ENCODE data around the gene LRRC8D.

LRRC8D gene

DNA sequence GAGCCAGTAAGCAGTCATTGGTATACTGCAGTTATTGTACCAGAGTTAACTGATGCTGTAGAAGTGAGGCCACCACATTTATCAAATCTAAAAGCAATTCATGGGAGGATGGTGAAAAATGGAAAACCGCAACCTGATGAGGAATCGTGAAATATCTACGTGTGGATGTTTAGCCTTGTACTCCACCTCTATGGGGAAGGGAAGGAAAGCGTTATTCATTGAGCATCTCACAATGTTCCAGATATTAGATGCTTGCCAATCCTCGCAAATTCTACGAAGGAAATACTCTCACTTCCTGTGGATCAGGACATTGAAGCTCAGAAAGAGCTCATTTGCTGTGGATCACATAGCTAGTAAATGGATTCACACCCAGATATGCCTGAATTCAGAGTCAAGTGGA, 77.3 kb downstream of the LRRC8D start:
- no peak for DNase-seq

DNA sequence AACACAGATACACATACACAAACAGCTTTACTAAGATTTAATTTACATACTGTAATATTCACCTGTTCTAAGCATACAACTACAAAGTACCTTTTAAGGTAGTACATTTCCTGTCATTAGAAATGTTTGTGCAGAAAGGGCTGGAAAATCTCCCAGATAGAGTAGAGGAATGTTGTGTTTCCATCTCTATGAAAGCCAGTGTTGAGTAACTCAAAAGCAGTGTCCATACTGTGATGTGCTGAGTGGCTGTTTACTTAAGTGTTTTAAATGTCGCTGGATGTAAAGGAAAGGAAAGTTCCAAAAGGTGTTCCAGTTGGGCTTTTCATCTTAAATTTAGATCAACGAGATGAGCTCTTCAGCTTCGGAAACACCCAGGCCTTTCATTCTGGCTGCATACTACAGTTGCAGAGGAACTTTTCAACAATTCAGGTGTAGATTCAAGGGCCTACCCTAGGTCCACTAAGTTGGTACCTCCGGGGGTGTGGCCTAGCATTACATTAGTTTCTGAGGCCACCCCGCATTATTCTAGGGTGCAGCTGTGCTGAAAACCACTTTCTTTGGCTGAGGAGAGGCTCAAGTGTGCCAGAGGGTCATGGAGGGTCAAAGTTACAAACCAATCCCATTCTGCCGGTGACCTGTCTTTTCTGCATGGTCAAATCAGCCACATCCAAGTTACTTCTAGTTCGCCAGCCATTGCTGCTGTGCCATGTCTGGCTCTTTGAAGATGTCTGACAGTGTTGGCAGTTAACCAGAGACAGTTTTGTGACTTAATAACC, 78.1 kb downstream of the LRRC8D start:
- no peak for DNase-seq

DNA sequence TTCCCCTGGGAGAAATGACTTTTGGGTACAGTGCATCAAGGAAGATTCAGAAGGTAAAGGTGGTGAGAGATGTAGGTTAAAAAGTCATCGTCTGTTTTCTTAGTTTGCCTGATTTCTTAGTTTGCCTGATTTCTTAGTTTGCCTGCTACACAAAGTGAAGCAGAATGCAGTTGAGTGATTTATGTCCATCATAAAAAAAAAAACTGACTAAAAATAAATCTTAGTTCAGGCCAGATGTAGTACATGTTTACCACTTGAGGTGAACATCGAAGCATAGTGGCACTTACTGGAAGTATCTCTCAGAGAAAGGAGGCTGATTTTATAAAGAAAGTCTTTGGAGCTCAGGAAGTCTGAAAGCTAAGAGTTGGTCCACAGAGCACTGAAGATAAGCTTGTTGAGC, 79.5 kb downstream of the LRRC8D start:
- DNase-seq = no peak

DNA sequence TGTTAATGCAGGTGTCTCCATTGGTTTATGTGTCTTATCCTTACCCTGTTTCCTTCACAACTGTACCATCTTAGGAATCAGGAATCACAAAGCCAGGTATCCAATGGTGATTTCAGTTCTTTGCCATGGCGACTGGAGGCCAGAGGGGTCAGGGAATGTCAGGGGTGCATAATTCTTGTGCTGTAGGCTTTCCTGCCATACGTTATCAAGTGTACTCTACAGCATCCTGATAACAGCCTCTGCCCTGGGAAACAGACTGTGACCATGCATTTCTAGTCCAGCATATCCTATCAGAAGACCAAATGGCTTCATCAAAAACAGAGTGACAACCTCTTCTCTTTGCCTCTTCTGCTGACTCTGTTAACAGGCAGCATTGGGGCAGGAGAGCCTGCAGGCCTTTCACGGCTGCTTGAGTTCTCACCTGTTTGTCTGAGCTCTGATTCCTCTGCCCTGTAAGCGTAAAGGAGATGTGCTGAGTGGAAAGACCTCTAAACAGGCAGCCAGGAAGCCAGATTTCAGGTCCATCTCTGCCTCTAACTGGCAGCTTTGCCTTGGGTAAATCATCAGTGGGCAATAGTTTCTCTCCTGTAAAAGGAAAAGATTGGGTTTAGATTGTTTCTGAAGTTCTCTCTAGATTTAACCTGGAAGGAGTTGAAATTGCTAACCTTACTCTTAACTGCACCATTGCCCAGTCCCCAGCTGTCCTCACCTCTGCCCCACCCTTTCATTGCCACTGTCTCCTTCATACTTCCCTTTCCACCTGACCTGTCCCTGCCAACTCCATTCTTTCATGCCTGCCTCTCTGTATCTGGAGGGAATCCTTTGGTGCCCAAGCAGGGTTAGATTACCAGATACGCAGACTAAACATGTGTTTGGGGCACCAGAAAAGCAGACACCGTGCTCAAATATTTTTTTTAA, 80.2 kb downstream of the LRRC8D start:
- no peak for DNase-seq

DNA sequence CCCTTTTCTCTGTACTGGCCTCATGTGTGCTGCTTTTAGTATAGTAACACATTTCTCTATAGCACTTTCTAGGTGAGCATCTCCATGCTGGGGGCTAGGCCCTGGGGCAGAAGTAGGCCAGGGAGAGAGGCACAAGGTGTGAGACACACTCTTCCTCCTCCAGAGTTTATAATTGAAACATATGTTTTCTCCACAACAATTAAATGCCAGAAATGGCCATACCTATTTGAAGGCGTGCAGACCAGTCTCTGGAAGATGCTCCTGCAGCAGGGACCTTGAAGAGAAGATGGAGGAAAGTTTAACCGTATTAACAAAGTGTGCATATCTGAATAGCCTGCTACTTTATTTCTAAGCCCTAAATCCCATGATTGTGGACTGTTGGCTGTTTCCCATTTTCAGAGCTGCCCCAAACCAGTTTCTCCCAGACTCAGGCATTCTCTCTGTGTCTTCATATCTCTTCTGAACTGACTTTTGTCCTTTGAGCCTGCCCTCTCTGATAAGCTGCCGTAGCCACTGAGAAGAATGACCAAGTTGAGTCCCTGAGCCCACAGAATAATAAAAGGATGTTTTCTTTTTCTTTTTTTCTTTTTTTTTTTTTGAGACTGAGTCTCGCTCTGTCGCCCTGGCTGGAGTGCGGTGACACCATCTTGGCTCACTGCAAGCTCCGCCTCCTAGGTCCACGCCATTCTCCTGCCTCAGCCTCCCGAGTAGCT, 81.3 kb downstream of the LRRC8D start:
- DNase-seq = no peak

DNA sequence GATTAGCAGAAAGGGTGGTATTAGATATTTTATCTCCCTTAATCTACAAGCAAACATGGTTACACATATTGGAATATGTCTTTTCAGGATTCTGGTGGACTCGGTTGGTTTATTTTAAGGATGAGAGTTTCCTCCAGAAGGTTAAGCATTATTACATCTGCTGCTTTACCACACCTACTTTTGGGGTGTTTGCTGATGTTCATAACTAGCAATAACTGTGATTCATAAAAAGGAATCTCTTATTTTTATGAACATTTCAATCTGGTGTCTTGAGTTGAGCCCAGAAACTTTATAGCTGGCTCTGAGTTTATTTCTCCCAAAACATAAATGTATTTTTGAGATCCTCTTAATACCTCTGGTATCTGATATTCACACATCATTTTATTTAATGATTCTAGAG, 82.7 kb downstream of the LRRC8D start:
- DNase-seq = no peak

DNA sequence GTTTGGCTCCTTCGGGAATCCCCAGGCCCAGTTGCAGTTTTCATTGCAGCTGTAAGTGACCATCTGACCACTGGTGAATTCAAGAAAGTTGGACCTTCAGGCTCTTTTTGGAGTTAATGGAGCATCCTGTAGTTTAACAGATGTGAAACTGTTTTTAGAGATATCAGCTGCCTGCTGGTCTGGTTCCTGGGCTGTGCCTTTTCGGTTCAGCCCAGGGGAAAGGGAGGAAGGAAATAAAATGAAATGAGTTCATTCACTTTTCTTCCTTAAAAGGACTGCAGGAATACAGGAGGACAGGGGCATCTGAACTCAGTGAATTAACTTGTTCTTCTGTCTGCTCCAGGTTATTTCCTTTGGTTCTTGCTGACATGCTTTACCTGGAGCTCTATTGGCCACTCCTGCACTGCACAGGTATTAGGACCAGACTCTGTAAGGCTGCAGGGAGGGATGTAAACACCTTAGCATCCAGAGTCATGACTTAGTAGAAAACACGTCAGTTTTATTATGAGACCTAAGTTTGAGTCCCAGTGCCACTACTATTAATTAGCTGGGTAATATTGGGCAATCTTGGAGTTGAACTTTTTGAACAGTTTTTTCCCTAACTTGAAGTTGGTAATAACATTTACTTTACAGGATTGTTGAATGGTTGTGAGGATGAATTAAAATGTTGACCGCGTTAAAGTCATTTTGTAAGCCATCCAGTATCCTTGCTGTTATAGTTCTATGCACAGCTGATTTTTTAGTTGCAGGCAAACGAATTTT, 83.6 kb downstream of the LRRC8D start:
- no peak for DNase-seq

DNA sequence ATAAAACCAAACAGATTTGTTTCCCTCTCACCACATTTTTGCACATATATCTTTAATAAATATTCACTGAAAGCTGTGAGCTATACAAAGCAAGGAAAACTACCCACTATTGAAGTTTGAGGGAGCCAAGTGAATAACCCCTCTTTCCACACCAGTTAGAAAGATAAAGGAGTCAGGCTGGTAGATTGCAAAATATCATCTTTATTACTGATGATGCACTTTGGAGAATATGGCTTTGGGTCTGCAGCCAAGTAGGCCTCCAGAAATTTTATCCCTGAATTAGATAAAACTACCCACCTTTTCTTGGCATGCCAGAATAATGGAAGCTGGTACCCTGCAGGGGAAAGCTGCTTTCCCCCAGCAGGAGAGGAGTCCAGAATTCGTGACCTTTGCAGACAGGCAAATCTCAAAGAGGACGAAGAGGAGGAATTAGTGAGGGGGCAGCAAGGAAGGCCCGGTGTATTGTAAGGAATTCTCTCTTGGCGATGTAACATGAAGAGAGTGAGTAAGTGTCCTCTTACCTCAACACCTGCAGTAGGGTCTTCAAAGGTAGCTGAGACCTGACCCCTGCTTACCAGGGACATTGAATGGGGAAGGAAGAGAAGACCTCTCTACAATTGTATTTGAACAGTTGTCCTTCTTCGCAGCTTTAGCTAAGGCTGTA, 84.7 kb downstream of the LRRC8D start:
- no peak for DNase-seq

DNA sequence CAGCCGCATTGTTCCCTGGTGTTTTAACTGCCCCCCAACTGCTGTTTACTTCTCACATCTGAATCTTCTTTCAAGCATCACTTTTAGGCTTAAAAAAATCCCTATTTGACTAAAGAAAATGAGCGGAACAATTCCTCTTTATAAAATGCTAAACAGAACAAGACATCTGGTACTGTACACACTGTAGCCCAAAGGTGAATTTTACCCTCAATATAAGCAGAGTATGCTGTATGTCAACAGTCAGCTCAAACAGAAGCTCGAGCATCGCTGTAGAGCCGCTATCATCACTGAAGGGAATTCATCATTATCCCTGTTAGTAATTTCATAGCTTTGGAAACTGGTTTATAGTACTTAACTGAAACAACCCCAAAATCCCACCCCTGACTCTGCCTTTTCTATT, 85.3 kb downstream of the LRRC8D start:
- DNase-seq = no peak

DNA sequence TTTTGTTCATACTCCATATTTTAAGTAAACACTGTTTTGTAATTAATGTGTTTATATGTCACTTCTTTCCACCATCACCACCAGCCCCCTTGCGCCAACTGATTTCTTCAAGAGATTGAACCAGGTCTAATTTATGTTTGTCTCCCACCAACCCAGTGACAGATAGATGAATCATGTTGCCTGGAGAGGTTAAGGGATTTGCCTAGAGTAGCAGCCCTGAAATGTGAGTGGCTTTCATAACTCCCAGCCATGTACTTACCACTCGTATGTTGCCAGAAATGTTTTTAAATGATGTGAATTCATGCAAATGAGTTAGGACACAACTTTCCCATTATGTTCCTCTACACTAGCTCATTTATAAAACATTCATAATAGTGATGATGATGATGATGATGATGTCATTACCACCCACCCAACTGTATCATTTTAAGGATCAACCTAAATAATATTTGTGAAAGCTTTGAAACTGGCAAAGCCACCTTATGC, 86.9 kb downstream of the LRRC8D start:
- DNase-seq = no peak

DNA sequence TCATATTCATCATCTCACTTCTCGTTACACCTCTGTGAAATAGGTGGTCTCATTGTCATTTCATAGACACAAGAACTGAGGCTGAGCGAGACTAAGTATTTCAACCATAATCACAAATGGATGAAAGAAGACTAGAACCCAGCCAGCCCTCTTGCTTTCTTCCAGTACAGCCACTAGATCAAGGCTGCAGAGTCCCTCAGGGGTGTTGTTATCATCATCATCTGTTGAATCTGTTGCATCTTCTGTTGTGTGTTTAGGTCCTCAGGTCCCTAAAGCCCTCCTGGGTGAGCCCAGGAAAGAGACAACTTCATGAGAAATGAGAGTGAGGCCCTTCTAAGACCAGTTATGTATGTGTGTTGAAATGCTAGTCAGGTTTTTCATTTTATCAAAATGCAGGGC, 87.4 kb downstream of the LRRC8D start:
- DNase-seq = no peak

DNA sequence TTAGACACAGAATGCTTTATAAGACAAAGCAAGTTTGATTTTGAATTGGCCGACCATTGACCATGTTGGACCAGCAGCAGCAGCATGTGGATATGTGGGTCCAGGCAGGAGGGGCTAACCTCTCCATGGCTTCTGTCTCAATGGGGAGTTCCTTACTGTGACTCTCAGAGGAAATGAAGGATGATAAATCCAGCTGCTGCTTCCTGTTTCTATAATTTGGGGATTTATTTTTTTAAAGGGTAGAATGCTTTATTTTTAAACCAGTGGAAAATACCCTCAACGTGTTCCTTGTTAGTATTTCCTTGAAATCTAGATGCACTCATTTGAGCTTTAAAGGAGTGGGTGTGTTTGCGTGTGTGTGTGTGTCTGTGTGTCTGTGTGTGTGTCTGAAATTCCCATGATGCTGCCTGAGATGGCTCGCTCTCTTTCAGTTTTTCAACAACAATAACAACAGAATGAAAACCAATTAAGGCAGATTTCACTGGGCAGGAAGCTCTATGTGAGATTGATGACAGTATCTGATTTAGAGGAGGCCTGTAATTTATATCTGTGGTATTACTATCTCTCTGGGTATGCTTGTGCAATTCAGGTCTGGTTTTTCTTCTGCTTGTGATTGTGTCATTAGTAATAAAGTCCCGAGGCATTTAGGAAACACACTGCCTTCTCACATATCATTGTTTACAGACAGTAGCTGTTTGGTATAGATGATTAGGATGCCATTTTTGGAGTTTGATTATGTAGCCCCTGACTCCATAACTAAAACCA, 88.0 kb downstream of the LRRC8D start:
- DNase-seq = no peak

DNA sequence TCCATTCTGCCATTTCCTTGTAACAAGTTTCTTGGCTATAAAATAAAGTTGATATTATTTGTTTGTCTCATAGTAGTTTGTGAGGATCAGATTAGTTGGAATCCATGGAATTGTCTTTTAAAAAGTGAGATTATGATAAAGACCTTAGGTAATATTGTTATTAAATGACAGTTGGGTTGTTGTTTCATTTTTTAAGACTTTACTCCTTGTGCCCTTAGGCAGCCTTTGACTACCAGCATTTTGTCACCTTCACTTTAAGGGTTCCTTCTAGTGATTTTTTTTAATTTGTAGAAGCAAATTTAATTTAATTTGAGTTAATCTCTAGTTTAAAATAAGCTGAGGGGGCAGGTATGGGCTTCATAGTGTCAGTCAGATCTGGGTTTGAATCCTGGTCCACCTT, 89.4 kb downstream of the LRRC8D start:
- no peak for DNase-seq

DNA sequence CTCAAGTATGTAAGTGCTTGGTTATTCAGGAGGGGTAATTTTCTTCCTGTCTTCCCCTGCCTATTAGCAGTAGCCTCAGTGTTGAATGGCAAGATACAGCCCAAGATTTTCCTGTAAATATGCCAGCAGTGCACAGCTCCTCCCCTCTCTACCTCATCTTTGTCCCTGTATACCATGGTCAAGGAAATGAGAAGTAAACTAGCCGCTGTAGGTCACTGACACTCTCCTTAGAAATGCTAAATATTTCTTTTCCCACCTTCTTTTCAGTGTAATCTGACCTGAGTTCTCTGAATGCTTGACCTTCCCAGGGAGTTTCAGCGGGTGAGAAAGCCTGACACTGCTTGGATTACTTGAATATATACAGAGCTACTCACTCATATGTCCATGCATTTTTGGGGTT, 89.9 kb downstream of the LRRC8D start:
- no peak for DNase-seq

DNA sequence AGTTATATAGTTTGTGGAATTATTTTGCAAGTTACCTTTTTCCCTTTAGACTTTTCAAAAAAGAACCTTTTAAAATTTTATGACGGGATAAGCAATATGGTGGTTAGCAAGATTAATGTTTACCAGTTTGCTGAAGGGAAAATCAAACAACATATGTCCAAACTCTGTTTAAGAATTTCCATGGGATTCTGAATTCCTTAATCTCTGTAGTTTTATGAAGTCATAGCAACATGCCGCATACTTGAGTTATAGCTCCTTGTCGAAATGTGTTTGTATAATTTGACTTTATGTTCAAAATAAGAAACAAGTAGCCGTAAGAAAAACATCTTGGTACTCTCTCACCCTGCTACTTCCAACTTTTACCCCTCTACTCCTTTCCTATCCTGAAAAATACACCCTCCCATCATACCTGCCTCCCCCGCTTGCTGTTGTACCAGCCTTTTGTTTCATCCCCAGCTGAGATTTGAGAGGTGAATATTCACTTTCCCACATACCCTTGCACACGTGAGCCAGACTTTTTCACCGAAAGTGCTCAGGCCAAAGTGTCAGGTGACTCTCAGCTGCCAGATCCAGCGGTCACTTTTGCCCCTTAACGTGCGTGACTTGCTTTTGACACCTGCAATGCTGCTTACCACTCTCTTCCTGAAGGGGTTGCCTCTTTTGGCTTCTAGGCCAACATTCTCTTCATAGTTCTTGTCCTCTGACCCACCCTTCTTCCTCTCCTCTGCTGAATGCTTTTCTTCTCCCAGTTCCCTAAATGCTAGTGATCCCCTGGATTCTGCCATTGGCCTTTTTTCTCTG, 90.6 kb downstream of the LRRC8D start:
- DNase-seq = no peak

DNA sequence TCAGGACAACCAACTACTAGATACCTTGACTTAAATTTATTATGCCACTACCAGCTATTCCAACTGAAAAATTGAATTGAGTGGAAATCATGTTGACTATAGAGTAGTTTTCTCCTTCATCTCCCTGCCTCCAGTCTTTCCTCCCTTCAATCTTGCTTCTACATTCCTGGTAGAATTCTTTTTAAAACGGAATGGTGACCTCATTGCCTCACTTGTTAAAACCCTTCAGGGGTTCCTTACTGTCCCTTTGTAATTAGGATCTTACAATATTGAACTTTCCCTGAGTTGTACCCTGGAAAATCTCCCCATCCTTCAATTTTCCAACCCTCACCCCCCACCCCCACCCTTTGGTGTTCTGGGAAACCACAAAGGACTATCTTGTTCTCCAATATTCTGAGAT, 91.2 kb downstream of the LRRC8D start:
- DNase-seq = no peak

DNA sequence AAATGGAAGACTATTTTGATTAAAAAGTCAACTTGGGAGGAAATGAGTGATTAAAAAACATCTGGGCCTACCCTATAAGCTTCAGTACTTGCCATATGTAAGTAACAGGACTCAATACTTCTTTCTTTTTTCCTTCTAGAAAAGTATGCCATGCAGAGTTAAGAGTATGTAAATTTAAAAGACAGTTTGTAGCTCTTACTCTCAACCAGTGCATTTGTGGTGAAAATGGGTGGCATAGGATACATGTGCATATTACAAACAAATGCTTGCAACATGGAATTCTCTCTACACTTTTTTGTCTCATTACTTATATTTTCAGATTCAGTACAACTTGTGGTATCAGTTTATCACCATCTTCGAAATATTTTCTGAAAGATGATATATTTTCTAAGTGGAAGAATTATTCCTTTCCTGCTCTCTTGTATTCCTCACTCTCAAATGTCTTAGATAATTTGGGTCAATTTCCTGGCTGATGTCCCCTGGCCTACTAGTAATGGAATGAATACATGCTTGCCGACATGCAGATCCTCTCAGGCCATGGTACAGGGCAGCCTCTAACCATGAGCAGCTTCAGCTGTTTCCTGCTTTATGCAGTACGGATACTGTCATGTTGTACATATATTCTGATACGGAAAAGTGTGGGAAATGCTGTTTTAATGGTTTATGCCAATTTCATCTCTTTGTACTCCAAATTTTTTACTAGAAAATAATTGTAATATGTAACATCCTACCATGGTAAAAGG, 92.7 kb downstream of the LRRC8D start:
- no peak for DNase-seq

DNA sequence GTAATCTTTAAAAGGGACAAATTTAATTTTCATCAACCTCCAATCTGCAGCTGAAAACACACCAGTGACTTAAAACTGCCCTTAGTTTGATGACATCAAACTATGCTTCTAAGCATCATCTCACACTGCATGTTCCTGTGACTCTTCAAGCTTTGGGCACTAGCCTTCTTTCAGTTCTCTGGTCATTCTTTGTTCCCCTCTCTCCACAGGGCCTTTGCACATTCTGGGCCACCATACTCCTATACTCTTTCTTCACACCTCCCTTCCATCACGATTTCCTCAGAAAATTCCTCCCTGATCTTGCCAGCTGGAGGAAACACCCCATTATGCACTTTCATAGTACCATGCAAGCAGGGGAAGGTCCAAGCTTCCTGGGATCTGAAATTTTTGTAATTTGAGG, 96.5 kb downstream of the LRRC8D start:
- DNase-seq = no peak

DNA sequence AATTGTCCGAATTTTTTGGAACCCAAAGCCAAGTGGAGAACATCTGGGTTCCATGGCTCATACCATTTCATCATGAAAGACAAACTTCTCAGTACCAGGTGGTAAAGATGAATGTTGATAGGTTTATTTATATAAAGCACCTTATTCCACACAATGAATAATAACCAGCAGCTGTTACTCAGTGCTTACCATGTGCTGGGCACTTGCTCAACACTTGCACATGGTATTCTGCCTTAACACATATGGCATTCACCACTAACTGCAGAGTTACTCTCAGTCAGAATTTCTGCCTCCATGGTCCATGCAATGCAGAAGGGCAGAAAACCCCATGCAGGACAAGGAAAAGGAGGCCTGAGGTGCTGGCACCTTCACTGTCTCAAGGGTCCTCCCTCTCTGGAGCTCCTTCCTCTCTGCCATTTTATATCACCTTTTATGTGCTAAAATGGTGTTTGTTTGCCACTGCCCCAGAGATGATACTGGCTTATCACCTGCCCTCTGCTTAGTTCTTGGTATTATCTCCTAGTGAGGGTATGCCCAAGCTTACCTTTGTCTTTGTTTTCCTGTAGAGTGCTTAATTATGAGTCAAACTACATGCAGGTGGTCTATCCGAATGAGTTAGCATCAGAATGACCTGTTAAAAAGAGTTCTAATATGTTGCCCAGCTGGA, 97.4 kb downstream of the LRRC8D start:
- no peak for DNase-seq
